NCI-H1930 (cell line): ENCODE measurements around the gene EHMT1.

ENCODE experiments used
- DNase-seq, 2 experiments: peaks; one replicate each; lab custom pipeline; 2025; lab: John Stamatoyannopoulos, UW

Gene EHMT1

GRCh38 chr9:137674307-137674975 lies 55.6 kb downstream of the EHMT1 start:
- no peak for DNase-seq

- no peak for DNase-seq
These were observed 56.1 kb downstream of the EHMT1 start for GRCh38 chr9:137674976-137675320.

DNA sequence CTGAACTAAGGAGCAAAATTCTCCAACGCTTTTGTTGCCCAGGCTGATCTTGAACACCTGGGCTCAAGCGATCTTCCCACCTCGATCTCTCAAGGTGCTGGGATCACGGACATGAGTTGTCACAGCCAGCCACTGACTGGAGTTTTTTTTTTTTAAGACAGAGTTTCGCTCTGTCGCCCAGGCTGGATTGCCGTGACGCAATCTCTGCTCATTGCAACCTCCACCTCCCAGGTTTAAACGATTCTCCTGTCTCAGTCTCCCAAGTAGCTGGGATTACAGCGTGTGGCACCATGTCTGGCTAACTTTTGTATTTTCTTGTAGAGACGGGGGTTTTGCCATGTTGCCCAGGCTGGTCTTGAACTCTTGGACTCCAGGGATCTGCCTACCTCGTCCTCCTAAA lies 58.2 kb downstream of the EHMT1 start:
- no peak for DNase-seq

DNA sequence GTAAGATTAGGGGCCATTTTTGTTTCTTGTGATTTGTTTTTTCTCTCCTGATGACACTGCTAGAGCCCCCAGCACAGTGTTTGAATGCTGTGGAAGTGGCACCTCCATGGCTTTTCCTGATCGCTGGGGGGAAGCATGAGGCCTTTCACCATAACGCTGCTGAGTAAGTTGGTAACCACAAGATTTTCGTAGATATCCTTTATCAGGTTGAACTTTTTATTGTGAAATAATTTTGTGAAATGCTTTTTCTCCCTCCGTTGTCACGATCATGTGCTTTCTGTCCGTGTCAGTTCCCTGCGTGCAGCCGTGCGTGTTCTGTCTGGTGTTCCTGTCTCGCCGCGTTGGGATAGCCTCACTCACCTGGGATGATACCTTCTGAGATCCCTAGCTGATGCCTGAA lies 59.4 kb downstream of the EHMT1 start:
- DNase-seq = no peak

DNA sequence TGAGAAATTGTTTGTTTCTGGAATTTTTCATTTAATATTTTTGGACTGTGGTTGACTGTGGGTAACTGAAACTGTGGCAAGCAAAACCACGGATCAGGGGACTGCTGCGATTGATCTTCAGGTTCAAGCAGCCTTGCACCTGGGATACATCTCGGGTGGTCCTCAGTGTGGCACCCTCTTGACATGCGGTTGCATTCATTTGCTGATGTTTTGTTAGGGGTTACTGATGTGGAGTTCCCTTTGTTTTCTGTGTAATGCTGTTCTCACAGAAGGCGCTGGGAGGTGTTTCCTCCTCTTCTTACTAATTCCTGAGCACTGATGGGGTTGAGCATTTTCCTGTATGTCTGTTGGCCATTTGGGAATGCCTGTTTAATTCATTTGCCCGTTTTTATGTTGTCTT lies 60.4 kb downstream of the EHMT1 start:
- DNase-seq = no peak

DNA sequence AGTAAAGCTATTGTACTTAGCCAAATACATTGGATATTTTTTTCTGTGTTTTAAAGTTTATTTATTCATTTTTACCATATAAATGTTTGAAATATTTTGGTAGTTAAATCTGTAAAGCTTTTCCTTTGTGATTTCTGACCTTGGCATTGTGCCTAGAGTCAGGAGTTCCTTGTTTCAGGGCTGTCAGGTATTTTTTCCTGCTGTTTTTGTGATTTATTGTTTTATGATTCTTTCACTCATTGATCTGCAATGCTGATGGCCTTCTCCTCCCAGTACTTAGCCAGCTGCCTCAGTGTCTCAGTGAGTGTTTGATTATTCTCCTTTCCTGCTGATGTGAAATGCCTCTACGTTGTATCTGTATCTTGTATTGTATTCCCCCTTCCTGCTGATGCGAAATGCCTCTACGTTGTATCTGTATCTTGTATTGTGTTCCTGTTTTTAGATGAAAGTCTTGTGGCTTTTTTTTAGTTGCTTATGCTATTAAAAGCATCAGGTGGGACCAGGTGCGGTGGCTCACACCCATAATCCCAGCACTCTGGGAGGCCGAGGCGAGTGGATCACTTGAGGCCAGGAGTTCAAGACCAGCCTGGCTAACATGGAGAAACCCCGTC lies 61.0 kb downstream of the EHMT1 start:
- DNase-seq = no peak

DNA sequence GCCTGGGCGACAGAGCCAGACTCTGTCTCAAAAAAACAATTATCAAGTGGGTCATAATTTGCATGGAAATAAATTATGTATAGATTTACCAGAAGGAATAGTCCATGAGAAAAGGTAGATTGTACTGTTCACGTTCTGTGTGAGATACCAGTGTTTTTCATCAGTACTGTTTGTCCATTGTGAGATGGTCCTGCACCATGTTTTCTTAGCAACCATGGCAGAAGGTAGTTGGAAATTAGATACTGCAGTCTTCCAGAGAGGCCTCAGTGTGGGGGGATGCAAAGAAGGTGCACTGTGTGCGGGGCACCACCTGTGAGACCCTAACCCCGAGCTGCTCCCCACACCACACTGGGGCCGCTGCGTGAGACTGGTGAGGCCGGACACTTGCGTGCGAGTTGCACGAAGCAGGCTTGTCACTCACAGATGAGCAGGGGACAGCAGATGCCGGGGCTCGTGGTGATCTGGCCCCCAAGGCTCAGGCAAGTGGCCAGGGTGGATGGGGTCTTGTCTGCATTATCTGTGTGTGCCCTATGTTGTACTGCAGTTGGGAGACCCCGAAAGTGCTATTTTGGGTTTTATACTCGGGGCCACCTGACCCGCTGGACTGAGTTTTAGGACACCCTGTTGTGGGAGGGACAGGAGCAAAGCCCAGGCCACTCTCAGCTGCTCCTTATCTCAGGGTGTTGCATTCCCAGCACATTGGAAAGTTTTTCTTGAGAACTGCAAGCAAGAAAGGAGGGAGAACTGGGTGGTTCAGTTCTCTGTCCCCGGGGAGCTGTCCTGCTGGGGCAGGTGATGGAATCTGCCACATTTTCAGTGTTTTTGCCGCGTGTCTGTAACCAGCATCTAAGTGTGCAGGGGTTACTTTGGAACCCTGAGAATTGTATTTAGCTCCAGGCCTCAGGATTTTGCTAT lies 61.9 kb downstream of the EHMT1 start:
- DNase-seq = no peak

- no peak for DNase-seq
These were observed 63.8 kb downstream of the EHMT1 start for GRCh38 chr9:137682428-137683105.

DNA sequence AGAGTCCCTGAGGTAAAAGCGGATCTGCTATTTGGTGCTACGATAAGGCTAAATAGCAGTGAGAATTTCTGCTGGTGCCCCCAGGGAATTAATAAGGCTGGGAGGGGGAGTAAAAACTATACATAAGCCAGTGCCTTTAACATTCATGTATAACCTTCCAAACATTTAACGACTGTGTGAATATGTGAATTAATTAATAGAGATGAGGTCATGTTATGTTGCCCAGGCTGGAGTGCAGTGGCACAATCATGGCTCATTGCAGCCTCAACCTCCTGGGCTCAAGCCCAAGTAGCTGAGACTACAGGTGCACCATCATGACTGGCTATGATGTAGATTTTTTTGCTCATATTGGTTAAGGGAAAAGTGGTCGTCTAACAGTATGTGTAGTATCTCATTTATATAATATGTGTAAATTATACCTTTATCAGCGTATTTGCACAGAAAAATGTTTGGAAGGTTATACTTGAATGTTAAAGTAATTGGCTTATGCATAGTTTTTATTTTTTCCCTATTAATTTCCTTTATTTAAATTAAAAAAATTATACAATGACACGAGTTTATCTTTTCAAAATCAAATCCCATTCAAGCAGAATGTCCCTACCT lies 64.6 kb downstream of the EHMT1 start:
- DNase-seq = no peak

GRCh38 chr9:137685035-137685740 lies 66.4 kb downstream of the EHMT1 start:
- DNase-seq = no peak

- no peak for DNase-seq
These were observed 67.1 kb downstream of the EHMT1 start for GRCh38 chr9:137685741-137686420.

DNA sequence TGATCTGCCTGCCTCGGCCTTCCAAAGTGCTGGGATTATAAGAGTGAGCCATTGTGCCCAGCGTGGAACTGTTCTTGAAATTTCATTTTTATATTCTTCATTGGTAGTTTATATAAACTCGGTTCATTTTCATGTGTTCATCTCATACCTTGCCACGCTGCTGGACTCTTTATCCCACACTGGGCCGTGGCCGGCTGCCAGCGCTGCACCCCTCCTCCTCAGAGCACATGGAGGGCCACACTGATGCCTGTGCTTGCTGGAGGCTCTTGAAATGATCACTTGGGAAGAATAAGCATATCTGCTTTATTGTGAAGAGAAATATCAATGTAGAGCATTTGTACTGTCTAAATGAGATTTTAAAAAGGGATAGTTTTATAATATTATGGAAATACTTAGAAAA lies 69.5 kb downstream of the EHMT1 start:
- no peak for DNase-seq

DNA sequence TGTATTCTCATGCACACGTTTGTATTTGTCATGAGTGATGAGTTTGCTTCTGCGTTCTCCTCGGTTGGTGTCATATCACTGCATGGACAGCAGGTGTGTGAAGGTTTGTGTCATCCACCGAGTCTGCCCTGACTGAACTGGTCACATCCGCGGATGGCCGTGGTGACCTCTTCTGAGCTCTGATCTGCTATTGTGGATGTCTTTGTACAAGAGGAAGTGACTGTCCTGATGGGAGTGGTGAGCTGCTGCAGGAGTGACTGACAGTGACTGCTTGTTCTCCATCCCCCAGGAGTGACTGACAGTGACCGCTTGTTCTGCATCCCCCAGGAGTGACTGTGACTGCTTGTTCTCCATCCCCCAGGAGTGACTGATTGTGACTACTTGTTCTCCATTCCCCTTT lies 69.9 kb downstream of the EHMT1 start:
- DNase-seq = no peak

DNA sequence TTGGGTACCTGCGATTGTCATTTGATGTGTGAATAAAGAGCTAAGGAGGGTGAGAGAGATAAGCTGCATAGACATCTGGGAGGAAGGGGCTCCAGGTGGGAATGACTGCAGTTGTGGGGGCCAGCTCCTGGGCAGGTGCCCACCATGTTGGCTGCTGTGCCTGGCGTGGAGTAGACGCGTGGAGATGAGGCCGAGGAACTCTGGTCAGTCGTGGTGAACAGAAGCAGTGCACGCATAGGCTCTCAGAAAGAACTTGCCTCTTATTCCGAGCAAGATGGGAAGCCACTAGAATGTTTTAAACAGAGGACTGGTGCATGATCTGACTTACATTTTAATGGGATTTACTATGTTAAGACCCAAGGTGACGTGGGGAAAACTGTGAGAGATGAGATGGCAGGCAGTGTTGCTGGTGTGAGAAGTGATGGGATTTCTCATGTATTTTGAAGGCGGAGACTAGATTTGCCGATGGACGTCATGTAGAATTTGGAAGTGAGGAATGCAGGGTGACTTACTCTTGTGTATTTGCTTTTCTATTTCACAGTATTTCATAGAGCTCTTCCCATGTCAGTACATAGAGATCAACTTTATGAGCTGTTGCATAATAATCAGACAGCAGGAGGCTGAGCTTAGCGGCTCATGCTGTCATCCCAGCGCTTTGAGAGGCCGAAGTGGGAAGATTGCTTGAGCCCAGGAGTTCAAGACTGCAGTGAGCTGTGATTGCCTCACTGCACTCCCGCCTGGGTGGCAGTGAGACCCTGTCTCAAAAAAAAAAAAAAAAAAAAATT lies 71.1 kb downstream of the EHMT1 start:
- no peak for DNase-seq

GRCh38 chr9:137690930-137691645 lies 72.3 kb downstream of the EHMT1 start:
- DNase-seq = no peak

GRCh38 chr9:137691646-137692351 lies 73.0 kb downstream of the EHMT1 start:
- no peak for DNase-seq

DNA sequence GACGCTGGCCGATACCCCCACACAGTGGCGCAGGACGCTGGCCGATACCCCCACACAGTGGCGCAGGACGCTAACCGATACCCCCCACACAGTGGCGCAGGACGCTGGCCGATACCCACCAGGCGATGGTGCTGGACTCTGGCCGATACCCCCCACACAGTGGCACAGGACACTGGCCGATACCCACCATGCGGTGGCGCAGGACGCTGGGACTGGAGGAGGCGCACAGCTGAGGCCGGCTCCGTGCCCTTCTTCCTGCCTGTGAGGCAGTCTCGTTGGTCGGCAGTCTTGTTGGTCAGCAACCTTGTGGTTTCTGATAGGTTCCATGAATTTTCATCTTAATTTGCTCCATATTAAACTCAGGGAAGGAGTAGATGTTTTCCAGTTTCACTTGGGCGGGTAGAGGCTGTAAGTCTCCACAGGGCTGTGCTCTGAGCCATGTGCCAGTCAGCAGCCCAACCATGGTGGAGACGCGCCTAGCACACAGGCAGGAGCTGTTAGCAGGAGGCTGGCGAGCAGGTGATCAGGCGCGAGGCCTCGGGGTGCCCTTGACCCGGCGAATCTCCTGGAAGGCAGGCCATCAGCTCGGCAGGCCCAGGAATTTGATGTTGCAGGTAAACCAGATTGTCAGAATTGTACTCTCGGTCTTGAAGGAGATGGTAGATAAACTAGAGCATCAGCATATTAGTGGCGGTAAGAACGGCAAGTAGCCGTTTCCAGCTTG lies 75.6 kb downstream of the EHMT1 start:
- DNase-seq = no peak
